ENCODE data around the gene C9orf152. TPM values are rescaled to one million over a fixed set of nuclear protein-coding genes. Genes with fewer than 3 reads are reported as not detected.

C9orf152 gene
- total RNA-seq, 3 donors from 2014 or later, result 20.4 to 69.4 (median 42.9) TPM

- peaks cover 17% of the 10 kb centered on the region for H3K4me1 ChIP-seq (ENCODE audit: low read depth)
- H3K9me3 ChIP-seq, result no peaks in the 10 kb centered on the region
- H3K36me3 ChIP-seq (ENCODE audit: low read depth), result no peaks in the 10 kb centered on the region
- no peak for DNase-seq
- H3K4me3 ChIP-seq, result no peak overlapping the region
- intact Hi-C loops (cut with DNase I, micrococcal nuclease), result loop anchor here in 1 of 2 donors (10.0 kb wide), 1 partner anchor 439 kb away; no protein-coding TSS in a partner anchor
- no peak for TF ChIP-seq CTCF (IDR thresholded peaks at IDR 0.05)
- no peak for ATAC-seq
Observed at GRCh38 chr9:110186254-110186653, 21.7 kb downstream of the C9orf152 start.

- DNase-seq (no peak), ATAC-seq (no peak)
- no peak for TF ChIP-seq CTCF (IDR thresholded peaks at IDR 0.05)
- Histone ChIP-seq H3K9me3 (no peaks in the 10 kb centered on the region), H3K4me1 (ENCODE audit: low read depth) (peaks cover 17% of the 10 kb centered on the region), H3K36me3 (ENCODE audit: low read depth) (no peaks in the 10 kb centered on the region), H3K4me3 (no peak overlapping the region)
- intact Hi-C loops (cut with DNase I, micrococcal nuclease), result loop anchor here in 1 of 2 donors (10.0 kb wide), 1 partner anchor 439 kb away; no protein-coding TSS in a partner anchor
Observed at GRCh38 chr9:110185806-110186205, 22.2 kb downstream of the C9orf152 start.

GRCh38 chr9:110183208-110184145 is 24.5 kb downstream of the C9orf152 start:
- no peaks in the 10 kb centered on the region for H3K36me3 ChIP-seq (ENCODE audit: low read depth)
- no peak overlapping the region for H3K4me3 ChIP-seq
- ATAC-seq (peak; percentile 82), DNase-seq (peak in 1 of 3 donors; percentile 83)
- intact Hi-C loops (cut with DNase I, micrococcal nuclease), result loop anchor here in 1 of 2 donors (10.0 kb wide), 1 partner anchor 441 kb away; no protein-coding TSS in a partner anchor
- no peaks in the 10 kb centered on the region for H3K9me3 ChIP-seq
- peaks cover 6% of the 10 kb centered on the region for H3K4me1 ChIP-seq (ENCODE audit: low read depth)
- peak; percentile 45 for TF ChIP-seq CTCF (IDR thresholded peaks at IDR 0.05)

- ATAC-seq, result peak; percentile 90
- Histone ChIP-seq H3K4me3 (no peak overlapping the region), H3K36me3 (ENCODE audit: low read depth) (no peaks in the 10 kb centered on the region), H3K9me3 (no peaks in the 10 kb centered on the region), H3K4me1 (ENCODE audit: low read depth) (peaks cover 3% of the 10 kb centered on the region)
- peak in 1 of 3 donors; percentile 63 for DNase-seq
- TF ChIP-seq CTCF (IDR thresholded peaks at IDR 0.05), result no peak
- intact Hi-C loops (cut with DNase I, micrococcal nuclease), result loop anchor here in 1 of 2 donors (10.0 kb wide), 1 partner anchor 444 kb away; no protein-coding TSS in a partner anchor
Observed at GRCh38 chr9:110180511-110181434, 27.2 kb downstream of the C9orf152 start.

- ATAC-seq (no peak), DNase-seq (no peak)
- H3K36me3 ChIP-seq (ENCODE audit: low read depth), result no peaks in the 10 kb centered on the region
- H3K4me3 ChIP-seq, result no peak overlapping the region
- TF ChIP-seq CTCF (IDR thresholded peaks at IDR 0.05), result no peak
- intact Hi-C loops (cut with DNase I, micrococcal nuclease), result loop anchor here in 1 of 2 donors (10.0 kb wide), 1 partner anchor 445 kb away; no protein-coding TSS in a partner anchor
- H3K4me1 ChIP-seq (ENCODE audit: low read depth), result peaks cover 3% of the 10 kb centered on the region
- no peaks in the 10 kb centered on the region for H3K9me3 ChIP-seq
Observed at GRCh38 chr9:110179734-110180133, 28.2 kb downstream of the C9orf152 start.
